Lower lobe of right lung (tissue), 2 donors: ENCODE data around the gene SHANK1. TPM values are rescaled to one million over a fixed set of nuclear protein-coding genes. Genes with fewer than 3 reads are reported as not detected.
A peak's percentile ranks its signal among the peaks of the same experiment; 100 is the strongest.
"Not testable (repeated sequence)": the region's sequence is repeated elsewhere in the genome, so short reads cannot be mapped to it uniquely, and the experiment has no call there.

Experiments used
- ATAC-seq, 2 donors: fragments of 200-7000 bp; cut with Tn5 transposase; one replicate each; pipeline ENCODE4 v1.9.1; 2020 to 2022; ENCODE audit warnings: mild to moderate bottlenecking in 2 of 2, moderate library complexity in 2 of 2
- DNase-seq: peaks from one replicate; pipeline ENCODE4 v3.0.0-alpha.2; 2020
- H3K27ac ChIP-seq: fragments of 200-600 bp; one replicate; pipeline ENCODE4 v1.8.0; 2022
- H3K27me3 ChIP-seq: fragments of 200-600 bp; one replicate; pipeline ENCODE4 v1.8.0; 2022; ENCODE audit warnings: low read depth
- H3K36me3 ChIP-seq: fragments of 200-600 bp; one replicate; pipeline ENCODE4 v1.8.0; 2022; ENCODE audit warnings: mild to moderate bottlenecking
- H3K4me1 ChIP-seq: fragments of 200-600 bp; one replicate; pipeline ENCODE4 v1.8.0; 2022
- H3K4me3 ChIP-seq: fragments of 200-600 bp; one replicate; pipeline ENCODE4 v1.8.0; 2022; ENCODE audit warnings: mild to moderate bottlenecking
- H3K9me3 ChIP-seq: fragments of 200-600 bp; one replicate; pipeline ENCODE4 v1.8.0; 2022
- intact Hi-C: fragments of 100-400 bp; cut with DNase I; formaldehyde crosslinking; loops from one replicate; pipeline ENCODE4 v1.11.0; 2022
- long read RNA-seq: library from polyadenylated mRNA; unstranded; transcript quantifications from one replicate; pipeline ENCODE4 v2.0.0, GENCODE V29; 2021
- total RNA-seq: library from RNA; stranded (reverse); fragmentation: NEBNext Ultra II Directional; extraction: Animal tissue kit (Norgen Biotek cat#: 25700); gene quantifications from one replicate; pipeline ENCODE4 v1.2.1, GENCODE V29; 2021
- TF ChIP-seq, protein P1 (sequence below): fragments of 200-600 bp; IDR thresholded peaks from one replicate; pipeline ENCODE4 v1.8.0; 2022; ENCODE audit warnings: antibody characterized with exemption, mild to moderate bottlenecking
- donor health status: DM: no; HTN: yes; CAD: no; lungs with severe emphysema.

The SHANK1 gene
- 0.71 TPM for total RNA-seq
- long read RNA-seq, partial matches to known transcripts: 0 of 1 reads
- long read RNA-seq, other reads (novel, unspliced or antisense): 1 of 1 reads

GRCh38 chr19:50719566-50719965 is at the start of gene SHANK1:
TSS of gene SHANK1 (minus strand) at chr19:50719802. CDS start at chr19:50716919, 2,883 bp downstream.
- intact Hi-C loops: no loop called here
- TF ChIP-seq, protein P1, sequence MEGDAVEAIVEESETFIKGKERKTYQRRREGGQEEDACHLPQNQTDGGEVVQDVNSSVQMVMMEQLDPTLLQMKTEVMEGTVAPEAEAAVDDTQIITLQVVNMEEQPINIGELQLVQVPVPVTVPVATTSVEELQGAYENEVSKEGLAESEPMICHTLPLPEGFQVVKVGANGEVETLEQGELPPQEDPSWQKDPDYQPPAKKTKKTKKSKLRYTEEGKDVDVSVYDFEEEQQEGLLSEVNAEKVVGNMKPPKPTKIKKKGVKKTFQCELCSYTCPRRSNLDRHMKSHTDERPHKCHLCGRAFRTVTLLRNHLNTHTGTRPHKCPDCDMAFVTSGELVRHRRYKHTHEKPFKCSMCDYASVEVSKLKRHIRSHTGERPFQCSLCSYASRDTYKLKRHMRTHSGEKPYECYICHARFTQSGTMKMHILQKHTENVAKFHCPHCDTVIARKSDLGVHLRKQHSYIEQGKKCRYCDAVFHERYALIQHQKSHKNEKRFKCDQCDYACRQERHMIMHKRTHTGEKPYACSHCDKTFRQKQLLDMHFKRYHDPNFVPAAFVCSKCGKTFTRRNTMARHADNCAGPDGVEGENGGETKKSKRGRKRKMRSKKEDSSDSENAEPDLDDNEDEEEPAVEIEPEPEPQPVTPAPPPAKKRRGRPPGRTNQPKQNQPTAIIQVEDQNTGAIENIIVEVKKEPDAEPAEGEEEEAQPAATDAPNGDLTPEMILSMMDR: no peak
- no peaks in the 10 kb centered on the region for H3K9me3 ChIP-seq
- H3K27ac ChIP-seq: no peak within 1 kb of the TSS
- H3K4me3 ChIP-seq: peak within 1 kb of the TSS; percentile 27
- peaks cover 74% of the 10 kb centered on the region for H3K27me3 ChIP-seq
- no peaks in the 10 kb centered on the region for H3K36me3 ChIP-seq
- peaks cover 16% of the 10 kb centered on the region for H3K4me1 ChIP-seq
- ATAC-seq (no peak), DNase-seq (no peak)

- intact Hi-C loops: no loop called here
- H3K27ac ChIP-seq: no peak overlapping the region
- TF ChIP-seq, protein P1: no peak
- DNase-seq (no peak), ATAC-seq (no peak)
- no peaks in the 10 kb centered on the region for H3K4me1 ChIP-seq
- H3K9me3 ChIP-seq: no peaks in the 10 kb centered on the region
- H3K27me3 ChIP-seq: peaks cover 25% of the 10 kb centered on the region
- H3K36me3 ChIP-seq: no peaks in the 10 kb centered on the region
- H3K4me3 ChIP-seq: no peak overlapping the region
Measured at GRCh38 chr19:50768277-50768676, 48.7 kb upstream of the SHANK1 start.

GRCh38 chr19:50767263-50767662 is 47.7 kb upstream of the SHANK1 start:
- H3K27me3 ChIP-seq: peaks cover 22% of the 10 kb centered on the region
- H3K27ac ChIP-seq, H3K4me1 ChIP-seq, H3K36me3 ChIP-seq, H3K9me3 ChIP-seq, ATAC-seq, intact Hi-C loops, H3K4me3 ChIP-seq, DNase-seq: not testable (repeated sequence)

- H3K27me3 ChIP-seq: peaks cover 19% of the 10 kb centered on the region
- H3K9me3 ChIP-seq, DNase-seq, H3K27ac ChIP-seq, H3K4me1 ChIP-seq, ATAC-seq, H3K4me3 ChIP-seq, intact Hi-C loops, H3K36me3 ChIP-seq: not testable (repeated sequence)
Measured at GRCh38 chr19:50766746-50767145, 47.1 kb upstream of the SHANK1 start.

- no peaks in the 10 kb centered on the region for H3K4me1 ChIP-seq
- no peak for ATAC-seq
- TF ChIP-seq, protein P1: no peak
- no peak overlapping the region for H3K27ac ChIP-seq
- no peak overlapping the region for H3K4me3 ChIP-seq
- DNase-seq: no peak
- intact Hi-C loops: no loop called here
- H3K27me3 ChIP-seq: peaks cover 11% of the 10 kb centered on the region
- H3K9me3 ChIP-seq: no peaks in the 10 kb centered on the region
- H3K36me3 ChIP-seq: no peaks in the 10 kb centered on the region
Measured at GRCh38 chr19:50764409-50764808, 44.8 kb upstream of the SHANK1 start.

DNA sequence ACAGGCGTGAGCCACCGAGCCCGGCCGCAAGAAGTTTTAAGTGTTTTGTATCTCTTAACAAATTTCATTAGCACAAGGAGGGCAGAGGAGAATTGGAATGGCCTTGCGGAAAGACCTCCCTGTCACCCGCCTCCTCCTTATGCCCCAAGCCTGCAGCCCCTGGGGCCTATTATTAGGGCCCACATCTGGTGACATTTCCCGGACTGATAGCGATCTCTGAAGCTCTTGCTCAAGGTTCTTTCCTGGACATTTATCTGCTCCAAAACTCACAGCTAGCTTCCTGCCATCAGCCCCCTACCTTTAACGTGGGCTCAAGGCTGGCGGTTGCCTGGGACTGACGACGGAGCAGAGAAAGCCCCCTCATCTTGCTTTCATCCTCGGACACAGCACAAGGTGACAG is 43.9 kb upstream of the SHANK1 start:
- H3K4me3 ChIP-seq, H3K4me1 ChIP-seq, H3K36me3 ChIP-seq, intact Hi-C loops, DNase-seq, H3K27me3 ChIP-seq, H3K9me3 ChIP-seq, ATAC-seq, H3K27ac ChIP-seq: not testable (repeated sequence)

DNA sequence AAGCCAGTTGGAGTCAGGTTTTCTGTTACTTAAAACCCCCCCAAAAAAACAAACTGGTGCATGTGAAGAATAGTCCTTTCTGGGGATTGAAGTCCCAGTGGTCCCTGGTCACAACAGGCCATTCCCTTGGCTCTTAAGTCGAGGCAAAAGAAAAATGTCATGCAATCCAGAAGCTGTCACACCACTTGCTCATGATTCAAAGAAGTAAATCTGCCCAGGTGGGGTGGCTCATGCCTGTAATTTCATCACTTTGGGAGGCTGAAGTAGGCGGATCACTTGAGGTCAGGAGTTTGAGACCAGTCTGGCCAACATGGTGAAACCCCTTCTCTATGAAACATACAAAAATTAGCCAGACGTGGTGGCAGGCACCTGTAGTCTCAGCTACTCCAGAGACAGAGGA is 41.9 kb upstream of the SHANK1 start:
- H3K4me3 ChIP-seq, intact Hi-C loops, DNase-seq, H3K27ac ChIP-seq, H3K4me1 ChIP-seq, H3K36me3 ChIP-seq, ATAC-seq, H3K9me3 ChIP-seq, H3K27me3 ChIP-seq: not testable (repeated sequence)

- TF ChIP-seq, protein P1: no peak
- Histone ChIP-seq H3K36me3 (no peaks in the 10 kb centered on the region), H3K4me1 (no peaks in the 10 kb centered on the region), H3K27ac (no peak overlapping the region), H3K4me3 (no peak overlapping the region), H3K9me3 (no peaks in the 10 kb centered on the region), H3K27me3 (peaks cover 9% of the 10 kb centered on the region)
- no peak for DNase-seq
- intact Hi-C loops: no loop called here
- no peak for ATAC-seq
Measured at GRCh38 chr19:50759886-50760285, 40.3 kb upstream of the SHANK1 start.

DNA sequence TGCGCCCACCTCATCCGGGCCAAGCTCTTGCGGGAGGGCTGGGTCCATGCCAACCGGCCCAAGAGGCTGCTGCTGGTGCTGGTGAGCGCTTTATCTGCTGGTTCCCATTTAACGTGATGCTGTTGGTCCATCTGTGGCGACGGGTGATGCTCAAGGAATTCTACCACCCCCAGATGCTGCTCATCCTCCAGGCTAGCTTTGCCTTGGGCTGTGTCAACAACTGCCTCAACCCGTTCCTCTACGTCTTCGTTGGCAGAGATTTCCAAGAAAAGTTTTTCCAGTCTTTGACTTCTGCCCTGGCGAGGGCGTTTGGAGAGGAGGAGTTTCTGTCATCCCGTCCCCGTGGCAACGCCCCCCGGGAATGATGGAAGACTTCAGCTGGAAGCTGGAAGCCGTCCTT is 39.5 kb upstream of the SHANK1 start:
- H3K4me1 ChIP-seq, intact Hi-C loops, H3K9me3 ChIP-seq, DNase-seq, H3K4me3 ChIP-seq, ATAC-seq, H3K27ac ChIP-seq, H3K36me3 ChIP-seq: not testable (repeated sequence)
- peaks cover 14% of the 10 kb centered on the region for H3K27me3 ChIP-seq

GRCh38 chr19:50757624-50758023 is 38.0 kb upstream of the SHANK1 start:
- H3K9me3 ChIP-seq, H3K4me3 ChIP-seq, H3K27ac ChIP-seq, H3K36me3 ChIP-seq, DNase-seq, ATAC-seq, H3K4me1 ChIP-seq, intact Hi-C loops: not testable (repeated sequence)
- H3K27me3 ChIP-seq: peaks cover 24% of the 10 kb centered on the region
